Caco-2 (cell line): Measurements from ENCODE around the gene BCAM. TPM values are rescaled to one million over a fixed set of nuclear protein-coding genes. Genes with fewer than 3 reads are reported as not detected.

Source experiments
- BruUV-seq: library from RNA; stranded (reverse); fragments of 400-500 nt; replicated peaks from 2 replicates; lab custom pipeline; 2021; lab: Mats Ljungman, UMichigan
- CTCF ChIA-PET: fragments of 300-600 bp; sonication (Branson Sonifier 250); formaldehyde crosslinking; loops from one replicate; lab custom pipeline; 2022; ENCODE audit warnings: antibody characterized with exemption; lab: Charles Lee
- POLR2A ChIA-PET: fragments of 300-600 bp; sonication (Branson Sonifier 250); formaldehyde crosslinking; loops from one replicate; lab custom pipeline; 2022; ENCODE audit warnings: antibody characterized with exemption; lab: Charles Lee
- DNase-seq, 2 experiments: peaks; one replicate each; pipeline versions ENCODE4 v3.0.0 to v3.0.0-alpha.2; 2020 to 2022
- H3K27me3 ChIP-seq: replicated peaks from 2 replicates; pipeline ENCODE4 v1.6.0; 2011; ENCODE audit warnings: low read length; ENCODE audit not compliant: control insufficient read depth, insufficient read depth
- H3K36me3 ChIP-seq: 2 replicates; pipeline ENCODE4 v1.5.1; 2011; ENCODE audit warnings: low read length; ENCODE audit not compliant: control insufficient read depth, insufficient read depth
- H3K4me1 ChIP-seq: fragments of 250-450 bp; sonication (Bioruptor Pico); 2 replicates; pipeline ENCODE4 v1.5.1; 2020; ENCODE audit warnings: mild to moderate bottlenecking
- H3K4me3 ChIP-seq: 2 replicates; pipeline ENCODE4 v1.5.1; 2011; ENCODE audit warnings: low read depth, mild to moderate bottlenecking, control low read depth, low read length
- H3K9me3 ChIP-seq: fragments of 250-450 bp; sonication (Bioruptor Pico); 2 replicates; pipeline ENCODE4 v1.5.1; 2020; ENCODE audit warnings: mild to moderate bottlenecking, moderate library complexity
- H3K27ac Mint-ChIP-seq: one replicate; pipeline ENCODE4 v1.8.0; 2022; ENCODE audit warnings: mixed read lengths; ENCODE audit not compliant: unreplicated experiment
- H3K27me3 Mint-ChIP-seq: one replicate; pipeline ENCODE4 v1.8.0; 2022; ENCODE audit warnings: mixed read lengths; ENCODE audit not compliant: insufficient read depth, unreplicated experiment
- H3K36me3 Mint-ChIP-seq: one replicate; pipeline ENCODE4 v1.8.0; 2022; ENCODE audit warnings: mild to moderate bottlenecking, mixed read lengths; ENCODE audit not compliant: insufficient read depth, unreplicated experiment
- H3K4me1 Mint-ChIP-seq: one replicate; pipeline ENCODE4 v1.8.0; 2022; ENCODE audit warnings: low read depth, mixed read lengths; ENCODE audit not compliant: unreplicated experiment
- H3K4me3 Mint-ChIP-seq: one replicate; pipeline ENCODE4 v1.8.0; 2022; ENCODE audit warnings: mild to moderate bottlenecking, moderate library complexity, mixed read lengths; ENCODE audit not compliant: unreplicated experiment
- H3K9me3 Mint-ChIP-seq: one replicate; pipeline ENCODE4 v1.8.0; 2022; ENCODE audit warnings: mixed read lengths; ENCODE audit not compliant: unreplicated experiment
- intact Hi-C: fragments of 100-400 bp; cut with micrococcal nuclease; formaldehyde crosslinking; loops from one replicate; pipeline ENCODE4 v1.10.0; 2022; ENCODE audit not compliant: unreplicated experiment
- total RNA-seq: library from RNA; stranded (reverse); gene quantifications from 2 replicates; pipeline ENCODE4 v1.2.3, GENCODE V29; 2022
- TF ChIP-seq, protein P1 (sequence below), 2 experiments: fragments of 200-600 bp in 1 of 2; IDR thresholded peaks; 1 replicate in 1 of 2; 2 replicates in 1 of 2; pipeline versions ENCODE4 v1.5.1 to v1.8.0; 2011 to 2022; ENCODE audit warnings: antibody characterized with exemption in 1 of 2, control low read depth in 1 of 2, inconsistent platforms in 1 of 2, low read depth in 1 of 2, low read length in 1 of 2, mild to moderate bottlenecking in 1 of 2, moderate library complexity in 1 of 2; ENCODE audit not compliant: insufficient read depth in 1 of 2, severe bottlenecking in 1 of 2, unreplicated experiment in 1 of 2

The BCAM gene
- total RNA-seq, 1 experiment from 2014 or later, result 244 TPM

DNA sequence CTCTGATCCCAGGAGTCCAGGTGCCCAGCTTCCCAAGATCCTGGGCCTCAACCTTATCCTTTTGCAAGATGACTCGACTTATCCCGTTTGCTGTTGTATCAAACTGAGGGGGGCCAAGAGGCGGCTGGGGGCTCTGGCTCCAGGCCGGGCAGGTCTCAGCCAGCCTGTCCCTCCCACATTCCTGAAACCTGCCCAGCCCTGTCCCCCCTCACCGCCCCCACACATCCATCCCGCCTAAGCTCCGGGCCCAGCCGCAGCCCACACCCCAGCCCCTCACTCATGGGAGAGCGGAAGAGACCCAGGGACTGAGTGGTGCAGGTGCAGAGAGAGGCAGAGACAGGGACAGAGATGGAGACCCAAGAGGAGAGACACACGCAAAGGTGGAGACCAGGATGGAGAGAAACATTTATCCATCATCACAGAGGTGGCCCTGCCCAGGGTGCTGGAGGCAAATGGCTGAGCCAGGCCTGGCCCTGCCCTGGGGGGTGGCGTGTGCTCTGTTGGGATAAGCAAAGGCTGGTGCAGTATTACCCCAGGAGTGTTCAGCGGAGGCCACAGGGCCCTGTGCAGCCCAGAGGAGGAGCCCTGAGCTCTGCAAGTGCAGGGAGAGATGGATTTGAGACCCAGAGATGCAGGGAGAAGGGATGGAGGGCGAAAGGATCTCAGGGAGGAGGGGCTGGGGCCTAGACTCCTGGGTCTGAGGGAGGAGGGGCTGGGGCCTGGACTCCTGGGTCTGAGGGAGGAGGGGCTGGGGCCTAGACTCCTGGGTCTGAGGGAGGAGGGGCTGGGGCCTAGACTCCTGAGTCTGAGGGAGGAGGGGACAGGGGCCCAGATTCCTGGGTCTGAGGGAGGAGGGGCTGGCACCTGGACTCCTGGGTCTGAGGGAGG, 1.6 kb downstream of the BCAM start:
- intact Hi-C loops, result no loop called here
- POLR2A ChIA-PET, result no interaction called here
- peak overlapping the region; percentile 95 for H3K27ac Mint-ChIP-seq
- H3K4me1 Mint-ChIP-seq, result peaks cover 56% of the 10 kb centered on the region
- DNase-seq, result no peak
- Histone ChIP-seq H3K36me3 (peaks cover 8% of the 10 kb centered on the region), H3K4me1 (peaks cover 27% of the 10 kb centered on the region), H3K27me3 (no peaks in the 10 kb centered on the region), H3K4me3 (peak overlapping the region; percentile 79), H3K9me3 (no peaks in the 10 kb centered on the region)
- no peaks in the 10 kb centered on the region for H3K9me3 Mint-ChIP-seq
- no TSS peak for BruUV-seq
- TF ChIP-seq, protein P1, sequence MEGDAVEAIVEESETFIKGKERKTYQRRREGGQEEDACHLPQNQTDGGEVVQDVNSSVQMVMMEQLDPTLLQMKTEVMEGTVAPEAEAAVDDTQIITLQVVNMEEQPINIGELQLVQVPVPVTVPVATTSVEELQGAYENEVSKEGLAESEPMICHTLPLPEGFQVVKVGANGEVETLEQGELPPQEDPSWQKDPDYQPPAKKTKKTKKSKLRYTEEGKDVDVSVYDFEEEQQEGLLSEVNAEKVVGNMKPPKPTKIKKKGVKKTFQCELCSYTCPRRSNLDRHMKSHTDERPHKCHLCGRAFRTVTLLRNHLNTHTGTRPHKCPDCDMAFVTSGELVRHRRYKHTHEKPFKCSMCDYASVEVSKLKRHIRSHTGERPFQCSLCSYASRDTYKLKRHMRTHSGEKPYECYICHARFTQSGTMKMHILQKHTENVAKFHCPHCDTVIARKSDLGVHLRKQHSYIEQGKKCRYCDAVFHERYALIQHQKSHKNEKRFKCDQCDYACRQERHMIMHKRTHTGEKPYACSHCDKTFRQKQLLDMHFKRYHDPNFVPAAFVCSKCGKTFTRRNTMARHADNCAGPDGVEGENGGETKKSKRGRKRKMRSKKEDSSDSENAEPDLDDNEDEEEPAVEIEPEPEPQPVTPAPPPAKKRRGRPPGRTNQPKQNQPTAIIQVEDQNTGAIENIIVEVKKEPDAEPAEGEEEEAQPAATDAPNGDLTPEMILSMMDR (IDR thresholded peaks at IDR 0.05; ENCODE audit: insufficient read depth in 1 of 2, low read depth in 1 of 2, low read length in 1 of 2, severe bottlenecking in 1 of 2, unreplicated experiment in 1 of 2), result no peak
- CTCF ChIA-PET, result interaction anchor here (4.0 kb wide), 1 partner anchor 35 kb away, joined by 53 read pairs; the partner anchor contains the start of gene NECTIN2
- peaks cover 80% of the 10 kb centered on the region for H3K36me3 Mint-ChIP-seq
- H3K27me3 Mint-ChIP-seq, result no peaks in the 10 kb centered on the region
- H3K4me3 Mint-ChIP-seq, result peak overlapping the region; percentile 82

DNA sequence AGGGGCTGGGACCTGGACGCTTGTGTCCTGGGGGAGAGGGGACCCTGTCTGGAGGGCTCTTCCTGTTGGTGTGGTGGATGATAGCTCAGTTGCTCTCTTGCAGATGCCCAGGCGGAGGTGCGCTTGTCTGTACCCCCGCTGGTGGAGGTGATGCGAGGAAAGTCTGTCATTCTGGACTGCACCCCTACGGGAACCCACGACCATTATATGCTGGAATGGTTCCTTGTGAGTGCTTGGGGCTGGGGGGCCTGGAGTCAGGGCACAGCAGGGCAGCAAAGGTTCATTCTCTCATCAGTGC, 2.2 kb downstream of the BCAM start:
- no TSS peak for BruUV-seq
- Histone ChIP-seq H3K27me3 (no peaks in the 10 kb centered on the region), H3K9me3 (no peaks in the 10 kb centered on the region), H3K36me3 (peaks cover 8% of the 10 kb centered on the region), H3K4me1 (peaks cover 27% of the 10 kb centered on the region), H3K4me3 (no peak overlapping the region)
- no peaks in the 10 kb centered on the region for H3K27me3 Mint-ChIP-seq
- H3K4me3 Mint-ChIP-seq, result peak overlapping the region; percentile 82
- no peaks in the 10 kb centered on the region for H3K9me3 Mint-ChIP-seq
- ChIA-PET CTCF (no interaction called here), POLR2A (no interaction called here)
- H3K4me1 Mint-ChIP-seq, result peaks cover 58% of the 10 kb centered on the region
- TF ChIP-seq, protein P1 (IDR thresholded peaks at IDR 0.05; ENCODE audit: insufficient read depth in 1 of 2, low read depth in 1 of 2, low read length in 1 of 2, severe bottlenecking in 1 of 2, unreplicated experiment in 1 of 2), result no peak
- intact Hi-C loops, result no loop called here
- H3K27ac Mint-ChIP-seq, result peak overlapping the region; percentile 95
- no peak for DNase-seq
- H3K36me3 Mint-ChIP-seq, result peaks cover 82% of the 10 kb centered on the region

DNA sequence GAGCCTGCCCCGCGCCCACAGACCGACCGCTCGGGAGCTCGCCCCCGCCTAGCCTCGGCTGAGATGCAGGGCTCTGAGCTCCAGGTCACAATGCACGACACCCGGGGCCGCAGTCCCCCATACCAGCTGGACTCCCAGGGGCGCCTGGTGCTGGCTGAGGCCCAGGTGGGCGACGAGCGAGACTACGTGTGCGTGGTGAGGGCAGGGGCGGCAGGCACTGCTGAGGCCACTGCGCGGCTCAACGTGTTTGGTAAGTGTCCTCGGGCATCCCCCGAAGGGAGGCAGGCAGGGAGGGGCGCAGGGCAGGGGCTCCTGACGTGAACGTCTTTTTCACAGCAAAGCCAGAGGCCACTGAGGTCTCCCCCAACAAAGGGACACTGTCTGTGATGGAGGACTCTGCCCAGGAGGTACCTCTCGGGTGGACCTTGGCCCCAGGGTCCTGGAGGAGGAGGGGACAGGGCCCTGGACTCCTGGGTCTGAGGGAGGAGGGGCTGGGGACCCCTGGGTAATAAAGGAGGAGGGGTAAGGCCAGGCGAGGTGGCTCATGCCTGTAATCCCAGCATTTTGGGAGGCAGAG, 3.3 kb downstream of the BCAM start:
- no TSS peak for BruUV-seq
- ChIA-PET POLR2A (no interaction called here), CTCF (interaction anchor here (0.6 kb wide), 1 partner anchor 33 kb away, joined by 3 read pairs; no protein-coding TSS in a partner anchor)
- Mint-ChIP-seq H3K27me3 (no peaks in the 10 kb centered on the region), H3K36me3 (peaks cover 86% of the 10 kb centered on the region), H3K27ac (no peak overlapping the region), H3K4me1 (peaks cover 52% of the 10 kb centered on the region), H3K4me3 (no peak overlapping the region), H3K9me3 (no peaks in the 10 kb centered on the region)
- Histone ChIP-seq H3K9me3 (no peaks in the 10 kb centered on the region), H3K27me3 (no peaks in the 10 kb centered on the region), H3K4me3 (no peak overlapping the region), H3K36me3 (peaks cover 8% of the 10 kb centered on the region), H3K4me1 (peaks cover 16% of the 10 kb centered on the region)
- DNase-seq, result no peak
- TF ChIP-seq, protein P1 (IDR thresholded peaks at IDR 0.05; ENCODE audit: insufficient read depth in 1 of 2, low read depth in 1 of 2, low read length in 1 of 2, severe bottlenecking in 1 of 2, unreplicated experiment in 1 of 2), result no peak
- intact Hi-C loops, result no loop called here
